HEK293T (cell line): ENCODE data around the gene GH1.
"Not testable (repeated sequence)": the region's sequence is repeated elsewhere in the genome, so short reads cannot be mapped to it uniquely, and the experiment has no call there.

Experiments used
- CTCF ChIA-PET: fragments of 350-600 bp; formaldehyde crosslinking; extraction: SDS; loops from one replicate; lab custom pipeline; 2021; ENCODE audit warnings: antibody characterized with exemption, inconsistent platforms; lab: Yijun Ruan, JAX
- POLR2A ChIA-PET: fragments of 350-600 bp; formaldehyde crosslinking; extraction: SDS; loops from one replicate; lab custom pipeline; 2020; ENCODE audit warnings: antibody characterized with exemption, inconsistent platforms; lab: Yijun Ruan, JAX
- DNase-seq: peaks from one replicate; pipeline ENCODE4 v3.0.0; 2012; ENCODE audit warnings: mixed read lengths; ENCODE audit errors: extremely low spot score
- ARNT ChIP-seq: fragments of 450-650 bp; IDR thresholded peaks from 2 replicates; pipeline ENCODE4 v1.6.1; 2017; ENCODE audit warnings: mild to moderate bottlenecking
- BHLHE40 ChIP-seq: fragments of 450-650 bp; IDR thresholded peaks from 2 replicates; pipeline ENCODE4 v1.6.1; 2016; ENCODE audit warnings: mild to moderate bottlenecking, moderate library complexity, borderline replicate concordance
- CTBP1 ChIP-seq: fragments of 450-650 bp; IDR thresholded peaks from 2 replicates; pipeline ENCODE4 v1.6.1; 2016; ENCODE audit warnings: borderline replicate concordance
- ELF4 ChIP-seq: fragments of 450-650 bp; IDR thresholded peaks from 2 replicates; pipeline ENCODE4 v1.6.1; 2017; ENCODE audit warnings: antibody characterized with exemption
- FOXA1 ChIP-seq: fragments of 450-650 bp; IDR thresholded peaks from 2 replicates; pipeline ENCODE4 v1.6.1; 2016; ENCODE audit warnings: mild to moderate bottlenecking
- FOXK2 ChIP-seq: fragments of 450-650 bp; IDR thresholded peaks from 2 replicates; pipeline ENCODE4 v1.6.1; 2016; ENCODE audit warnings: mild to moderate bottlenecking
- FOXM1 ChIP-seq: fragments of 450-650 bp; IDR thresholded peaks from 2 replicates; pipeline ENCODE4 v1.6.1; 2017; ENCODE audit warnings: mild to moderate bottlenecking, borderline replicate concordance
- HDGF ChIP-seq: fragments of 450-650 bp; IDR thresholded peaks from 2 replicates; pipeline ENCODE4 v1.6.1; 2017; ENCODE audit warnings: antibody characterized with exemption, borderline replicate concordance
- L3MBTL2 ChIP-seq: fragments of 450-650 bp; conservative IDR thresholded peaks from 2 replicates; pipeline ENCODE4 v1.6.1; 2016; ENCODE audit warnings: mild to moderate bottlenecking
- LEF1 ChIP-seq: fragments of 450-650 bp; IDR thresholded peaks from 2 replicates; pipeline ENCODE4 v1.6.1; 2017; ENCODE audit warnings: mild to moderate bottlenecking, borderline replicate concordance
- NFRKB ChIP-seq: fragments of 450-650 bp; IDR thresholded peaks from 2 replicates; pipeline ENCODE4 v1.6.1; 2016; ENCODE audit warnings: mild to moderate bottlenecking, moderate library complexity
- PKNOX1 ChIP-seq: fragments of 450-650 bp; IDR thresholded peaks from 2 replicates; pipeline ENCODE4 v1.6.1; 2016
- SP1 ChIP-seq: fragments of 450-650 bp; IDR thresholded peaks from 2 replicates; pipeline ENCODE4 v1.6.1; 2017
- SUZ12 ChIP-seq: fragments of 450-650 bp; IDR thresholded peaks from 2 replicates; pipeline ENCODE4 v1.6.1; 2016; ENCODE audit warnings: mild to moderate bottlenecking
- TARDBP ChIP-seq: fragments of 450-650 bp; IDR thresholded peaks from 2 replicates; pipeline ENCODE4 v1.6.1; 2016
- ZNF384 ChIP-seq: fragments of 450-650 bp; IDR thresholded peaks from 2 replicates; pipeline ENCODE4 v1.6.1; 2016

The GH1 gene

DNA sequence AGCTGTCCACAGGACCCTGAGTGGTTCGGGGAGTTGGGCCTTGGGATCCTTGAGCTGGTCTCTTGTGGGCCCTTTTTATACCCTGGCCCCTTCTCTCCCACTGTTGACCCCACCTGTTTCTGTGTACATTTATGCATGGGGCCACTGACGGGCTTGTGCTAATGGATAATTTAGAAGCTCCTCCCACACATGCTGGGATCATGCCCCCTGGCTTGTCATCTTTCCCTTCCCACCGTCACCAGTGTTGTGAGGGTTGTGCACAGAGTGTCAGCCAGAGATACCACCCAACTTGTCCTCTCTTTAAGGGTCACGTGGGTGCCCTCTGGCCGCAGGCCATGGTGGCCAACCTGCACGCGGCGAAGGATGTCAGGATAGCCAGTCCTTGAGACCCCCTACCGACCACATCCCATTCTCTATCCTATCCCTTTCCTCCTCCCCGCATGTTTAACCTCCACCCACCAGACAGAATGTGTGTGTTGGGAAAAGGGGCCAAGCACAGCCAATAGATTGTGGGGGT is at the start of gene GH1:
TSS of gene GH1 (minus strand) at position 51 of the 517 bp plus-strand sequence. CDS start 63 bp downstream, outside the sequence.
- CTCF ChIA-PET = interaction anchor here (0.6 to 3.5 kb wide), 18 partner anchors 8 to 215 kb away, joined by 3 to 27 read pairs (median 8); partner anchors contain the start of gene CSHL1
- DNase-seq = not testable (repeated sequence)
- POLR2A ChIA-PET = interaction anchor here (1.2 kb wide), 1 partner anchor 107 kb away, joined by 5 read pairs; no protein-coding TSS in a partner anchor

GRCh38 chr17:63967953-63968352 is 49.3 kb upstream of the GH1 start:
- TF ChIP-seq CTBP1 = no peak
- TF ChIP-seq TARDBP = no peak
- TF ChIP-seq NFRKB = no peak
- TF ChIP-seq FOXK2 = no peak
- TF ChIP-seq SUZ12 = no peak
- no peak for TF ChIP-seq FOXA1
- no peak for TF ChIP-seq L3MBTL2
- TF ChIP-seq ZNF384 = no peak
- no peak for TF ChIP-seq FOXM1
- TF ChIP-seq HDGF = no peak
- TF ChIP-seq ELF4 = no peak
- no peak for TF ChIP-seq PKNOX1
- TF ChIP-seq ARNT = no peak
- TF ChIP-seq LEF1 = no peak
- no peak for TF ChIP-seq BHLHE40
- TF ChIP-seq SP1 = no peak
- CTCF ChIA-PET = no interaction called here
- DNase-seq = no peak
- POLR2A ChIA-PET = no interaction called here

GRCh38 chr17:63966646-63967264 is 48.1 kb upstream of the GH1 start:
- DNase-seq = no peak
- ChIA-PET CTCF (no interaction called here), POLR2A (no interaction called here)
- TF ChIP-seq SP1 (no peak), HDGF (no peak), FOXK2 (no peak), BHLHE40 (no peak), CTBP1 (no peak), ELF4 (no peak), LEF1 (no peak), NFRKB (no peak), SUZ12 (no peak), L3MBTL2 (no peak), FOXA1 (no peak), PKNOX1 (no peak), ARNT (no peak), FOXM1 (no peak), ZNF384 (no peak), TARDBP (no peak)

GRCh38 chr17:63963123-63963522 is 44.5 kb upstream of the GH1 start:
- ChIA-PET CTCF (no interaction called here), POLR2A (no interaction called here)
- DNase-seq = no peak
- TF ChIP-seq ZNF384 = no peak

GRCh38 chr17:63962298-63962744 is 43.7 kb upstream of the GH1 start:
- TF ChIP-seq FOXA1 = no peak
- no peak for TF ChIP-seq ZNF384
- no peak for TF ChIP-seq LEF1
- no peak for TF ChIP-seq SUZ12
- DNase-seq = no peak
- CTCF ChIA-PET = interaction anchor here (0.8 to 1.0 kb wide), 2 partner anchors 12 to 64 kb away, joined by 3 to 4 read pairs; no protein-coding TSS in a partner anchor
- POLR2A ChIA-PET = no interaction called here

GRCh38 chr17:63961355-63962212 is 42.9 kb upstream of the GH1 start:
- ChIA-PET CTCF (interaction anchor here (0.7 to 1.0 kb wide), 4 partner anchors 11 to 71 kb away, joined by 3 to 4 read pairs (median 3); no protein-coding TSS in a partner anchor), POLR2A (no interaction called here)
- TF ChIP-seq L3MBTL2 (0 out of 2 replicates have a peak, but pooled peaks have one; percentile 22), LEF1 (no peak), FOXA1 (no peak)
- DNase-seq = peak; percentile 98

DNA sequence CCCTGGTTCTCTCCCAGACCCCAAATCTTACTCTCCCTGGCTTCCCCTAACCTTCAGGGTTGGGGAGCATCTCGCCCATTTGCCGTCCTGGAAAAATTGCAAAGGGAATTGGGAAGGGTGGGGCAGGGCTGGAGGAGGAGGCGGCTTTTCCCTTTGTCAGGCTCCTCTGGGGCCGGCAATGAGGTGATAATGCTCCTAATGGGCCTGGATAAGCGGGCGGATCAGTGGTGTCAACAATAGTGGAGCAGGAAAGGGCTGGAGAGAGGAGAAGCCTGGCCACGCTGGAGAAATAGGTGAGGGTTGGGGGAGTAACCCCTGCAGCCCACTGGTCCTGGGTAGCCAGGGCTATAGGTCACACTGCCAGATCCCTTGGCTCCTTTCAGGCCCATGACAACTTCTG is 41.8 kb upstream of the GH1 start:
- TF ChIP-seq L3MBTL2 (no peak), TARDBP (no peak), ELF4 (no peak), NFRKB (no peak), PKNOX1 (no peak), LEF1 (no peak), FOXA1 (no peak), FOXM1 (no peak), ZNF384 (no peak), BHLHE40 (no peak), CTBP1 (no peak), SUZ12 (no peak), HDGF (no peak), ARNT (no peak), FOXK2 (no peak), SP1 (no peak)
- ChIA-PET POLR2A (no interaction called here), CTCF (no interaction called here)
- no peak for DNase-seq
